Metanephros (tissue), 2 donors: Measurements from ENCODE around the gene DHPS. TPM values are rescaled to one million over a fixed set of nuclear protein-coding genes. Genes with fewer than 3 reads are reported as not detected.

Source experiments
- small RNA-seq: library from RNA; depleted of rRNA; stranded (forward); fragments of <200 nt; gene quantifications from one replicate; pipeline ENCODE3, GENCODE V24; 2014; ENCODE audit warnings: low replicate concordance
- total RNA-seq: library from RNA; depleted of rRNA; stranded (reverse); fragments of >200 nt; gene quantifications from one replicate; pipeline ENCODE4 v1.2.3, GENCODE V29; 2014

The DHPS gene
- 85.2 TPM for total RNA-seq

DNA sequence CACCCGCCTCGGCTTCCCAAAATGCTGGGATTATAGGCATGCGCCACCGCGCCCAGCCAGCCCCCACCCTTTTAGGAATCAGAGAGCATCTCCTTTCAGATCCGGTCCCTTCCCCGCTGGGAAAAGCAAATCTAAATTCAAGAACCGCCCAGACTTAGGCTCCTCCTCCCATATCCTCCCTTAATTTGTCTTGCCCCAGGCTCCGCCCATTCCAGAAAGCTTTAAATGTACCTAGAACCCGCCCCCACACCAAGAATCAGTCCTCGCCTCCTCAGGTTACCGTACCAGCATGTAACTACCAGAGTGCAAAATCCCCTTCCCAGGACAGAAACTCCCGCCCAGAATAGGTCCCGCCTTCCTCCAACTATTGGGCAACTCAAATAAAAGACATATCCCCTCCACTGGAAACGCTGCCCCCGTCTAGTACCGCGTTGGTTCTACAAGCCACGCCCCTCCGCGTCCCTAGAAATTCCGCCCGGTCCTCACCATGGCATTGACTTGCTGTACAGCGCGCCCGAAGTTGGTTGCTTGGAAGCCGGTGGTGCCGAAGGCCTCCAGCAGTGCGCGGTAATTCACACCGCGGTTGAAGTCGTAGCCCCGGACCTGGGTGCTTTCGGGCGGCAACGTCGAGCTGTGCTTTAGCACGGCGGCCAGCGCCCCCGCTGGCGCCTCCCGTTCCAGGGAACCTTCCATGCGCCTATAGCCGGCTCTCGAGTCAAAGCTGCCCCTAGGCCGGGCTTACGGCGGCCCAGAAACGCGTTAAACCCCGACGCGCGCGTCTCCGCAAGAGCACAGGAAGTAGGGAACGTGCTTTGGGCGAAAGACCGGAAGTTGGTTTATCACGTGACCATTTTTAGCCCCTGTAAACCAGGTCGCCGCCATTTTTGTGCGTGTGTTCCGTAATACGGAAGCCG, at the start of gene DHPS:
Gene DHPS, minus strand, starts transcription at position 807 of the 914 bp plus-strand sequence. Its CDS starts 114 bp downstream, at position 693.

DNA sequence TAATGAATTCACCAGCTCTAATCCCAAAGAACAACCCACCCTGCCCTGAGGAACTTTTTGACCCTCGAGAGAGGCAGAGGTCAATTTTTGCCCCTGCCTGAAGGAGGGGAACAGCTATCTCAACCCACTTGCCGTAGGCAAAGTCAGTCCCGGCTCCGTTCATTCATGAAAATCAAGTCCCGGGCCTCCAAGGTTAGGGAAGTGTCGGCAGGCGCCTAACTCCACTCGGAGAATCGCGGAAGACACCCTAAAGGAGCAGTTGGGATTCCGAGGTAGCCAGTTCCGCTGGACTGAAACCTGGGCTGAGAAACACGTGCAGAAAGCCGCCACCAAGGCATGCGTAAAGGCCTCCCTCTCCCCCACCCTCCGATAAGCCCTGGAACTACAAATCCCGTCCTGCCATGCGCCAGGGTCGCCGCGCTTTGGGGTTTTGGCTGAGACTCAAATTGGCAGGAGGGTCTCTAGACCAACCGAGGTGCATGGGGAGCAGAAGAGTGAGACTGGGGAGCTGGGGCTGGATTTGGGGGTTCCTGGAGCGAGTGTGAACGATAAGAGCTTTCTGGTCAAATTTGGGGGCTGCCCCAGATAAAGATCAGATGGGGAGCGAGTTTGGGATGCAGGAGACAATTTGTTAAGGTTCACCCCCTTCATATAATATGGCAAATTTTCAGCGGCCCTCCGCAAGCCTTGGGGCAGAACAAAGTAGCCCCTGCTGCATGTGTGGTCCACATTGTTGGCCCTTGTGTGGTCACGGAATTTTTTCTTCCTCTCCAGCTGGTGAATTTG, 42.2 kb upstream of the DHPS start, which contains the start of gene TNPO2:
Gene TNPO2, minus strand, starts transcription at position 292 of the 786 bp plus-strand sequence. CDS start 2,955 bp downstream, outside the sequence.

DNA sequence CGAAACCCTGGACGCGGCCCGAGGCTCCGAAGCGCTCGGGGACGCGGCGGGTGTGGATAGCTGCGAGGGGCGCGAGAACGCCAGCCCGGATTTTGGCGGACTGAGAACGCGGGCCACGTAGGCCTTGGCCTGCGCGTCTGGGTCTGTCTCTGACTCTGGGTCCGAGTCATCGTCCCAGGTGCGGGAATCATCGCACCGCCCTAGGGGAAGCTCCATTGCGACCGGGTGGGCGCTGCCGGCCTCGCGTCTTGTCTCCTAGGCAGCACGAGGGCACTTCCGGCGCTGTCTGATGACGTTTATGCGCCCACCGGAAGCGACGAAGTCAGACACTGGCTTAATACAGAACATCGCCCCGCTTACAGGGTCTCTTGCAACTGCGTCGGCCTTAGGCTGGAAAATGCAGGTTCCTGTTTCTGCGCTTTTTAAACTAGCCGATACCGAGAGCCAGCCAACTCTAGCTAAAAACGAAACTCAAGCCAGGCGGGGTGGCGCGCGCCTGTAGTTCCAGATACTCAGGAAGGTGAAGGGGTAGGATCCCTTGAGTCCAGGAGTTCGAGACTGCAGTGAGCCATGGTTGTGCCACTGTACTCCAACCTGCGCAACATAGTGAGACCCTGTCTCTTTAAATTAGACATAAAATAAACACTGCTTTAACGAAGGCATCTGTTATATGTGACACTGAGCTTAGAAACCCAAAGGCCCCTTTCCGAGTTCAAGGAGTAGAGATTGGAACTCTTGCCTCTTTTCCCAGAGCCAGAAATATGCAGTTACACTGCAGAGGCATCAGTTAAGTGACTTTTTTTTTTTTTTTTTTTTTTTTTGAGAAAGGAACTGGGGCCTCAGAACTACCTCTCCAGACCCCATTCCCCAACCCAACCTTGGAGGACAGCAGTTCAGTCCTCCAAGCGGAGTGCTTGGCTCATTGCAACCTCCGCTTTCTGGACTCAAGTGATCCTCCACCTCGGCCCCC, 15.0 kb upstream of the DHPS start, which contains the start of gene FBXW9:
Gene FBXW9, minus strand, starts transcription at position 266 of the 970 bp plus-strand sequence. Its CDS starts 50 bp downstream, at position 216.

DNA sequence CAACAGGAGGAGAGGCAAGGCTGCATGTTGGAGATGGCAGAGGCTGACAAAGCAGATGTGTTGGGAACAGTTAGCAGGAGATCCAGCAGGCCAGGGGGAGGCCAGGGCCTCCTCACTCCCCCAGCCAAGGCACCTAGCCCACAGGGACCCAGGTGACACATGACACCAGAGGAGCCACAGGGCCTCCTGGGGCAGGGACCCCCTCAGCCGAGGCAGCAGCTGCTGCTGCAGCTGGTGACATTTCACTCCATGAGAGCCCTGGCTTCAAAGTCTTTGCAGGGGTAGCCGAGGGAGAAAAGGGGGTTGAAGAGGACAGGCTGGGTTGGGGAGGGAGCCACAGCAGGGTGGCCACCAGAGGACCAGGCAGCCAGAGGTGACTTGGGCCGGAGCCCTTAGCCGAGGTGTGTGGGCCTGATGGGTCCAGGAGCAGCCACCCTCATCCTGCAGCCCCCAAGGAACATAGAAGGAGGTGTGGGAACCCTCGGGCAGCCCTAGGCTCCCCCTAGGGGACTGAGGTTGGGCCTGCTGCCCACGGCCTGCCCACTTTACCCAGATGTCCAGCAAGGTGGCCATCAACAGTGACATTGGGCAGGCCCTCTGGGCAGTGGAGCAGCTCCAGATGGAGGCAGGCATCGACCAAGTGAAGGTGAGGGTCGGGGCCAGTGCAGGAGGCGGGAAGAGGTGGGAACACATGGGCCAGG, 6.0 kb upstream of the DHPS start, which contains the start of gene GNG14:
Gene GNG14, plus strand, starts transcription at position 503 of the 701 bp plus-strand sequence. Its CDS starts 51 bp downstream, at position 554.

DNA sequence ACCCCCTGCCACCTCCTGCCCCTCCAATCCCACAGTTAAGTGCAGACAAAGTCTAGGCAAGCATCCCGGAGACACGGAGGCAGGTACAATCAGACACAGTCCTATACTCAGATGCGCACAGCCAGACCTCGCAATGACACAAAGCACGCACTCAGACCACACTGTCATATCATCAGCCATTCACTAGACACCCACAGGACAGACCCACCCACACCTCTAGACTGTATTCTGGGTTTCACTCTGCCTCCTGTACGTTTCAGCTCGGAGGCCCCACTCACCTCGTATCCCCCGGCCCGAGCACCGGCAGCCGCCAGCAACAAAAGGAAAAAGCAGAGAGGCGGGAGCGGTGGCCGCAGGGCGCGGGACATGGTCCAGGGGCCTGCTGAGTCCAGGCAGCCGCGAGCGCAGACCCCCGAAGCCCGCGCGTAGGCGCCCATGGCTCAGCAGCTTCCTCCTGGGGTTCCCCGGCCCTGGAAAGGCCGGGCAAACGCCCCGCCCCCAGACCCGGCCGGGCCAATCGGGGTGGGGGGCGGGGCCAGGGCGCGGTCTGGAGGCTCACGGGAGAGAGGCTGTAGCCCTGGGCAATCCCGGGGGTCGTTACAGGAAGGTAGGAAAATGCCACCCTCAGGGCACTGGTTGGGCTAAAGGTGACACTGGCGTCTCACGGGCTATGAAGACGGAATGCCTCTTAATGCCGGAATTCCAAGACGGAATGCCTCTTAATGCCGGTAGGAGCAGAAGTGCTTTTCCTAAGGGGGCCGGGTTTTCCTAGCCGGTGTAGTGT, 15.2 kb downstream of the DHPS start, which contains the start of the genes MAN2B1 and WDR83:
Gene MAN2B1, minus strand, starts transcription at position 478 of the 784 bp plus-strand sequence. Its CDS starts 41 bp downstream, at position 437.
Gene WDR83, plus strand, starts transcription at position 543 of the 784 bp plus-strand sequence. CDS start 2,984 bp downstream, outside the sequence.

Small RNA genes within 50 kb of the gene (small RNA-seq; reads per million reads assigned to genes)
- gene SNORD41: 93.2 reads per million, percentile 97 among the genes with 10 or more reads in this experiment

Other genes with a start within 250 kb of the DHPS start
- gene ZNF443, start 240.9 kb downstream of the DHPS start, total RNA-seq: 8.6 TPM
- gene ZNF709, start 197.1 kb downstream of the DHPS start, total RNA-seq: 13.7 TPM
- gene ZNF564, start 130.4 kb downstream of the DHPS start, total RNA-seq: 24.9 TPM
- gene ZNF490, start 71.1 kb downstream of the DHPS start, total RNA-seq: 11.2 TPM
- 21.5 TPM for gene ZNF791, start 71.0 kb downstream of the DHPS start, total RNA-seq
- 52.4 TPM for gene MAN2B1, start 15.1 kb downstream of the DHPS start, total RNA-seq
- gene WDR83, start 15.1 kb downstream of the DHPS start, total RNA-seq: 12.7 TPM
- not detected for gene GNG14, start 6.1 kb upstream of the DHPS start, total RNA-seq
- 13.4 TPM for gene FBXW9, start 14.8 kb upstream of the DHPS start, total RNA-seq
- 75.0 TPM for gene TNPO2, start 42.1 kb upstream of the DHPS start, total RNA-seq
- gene TRIR, start 52.8 kb upstream of the DHPS start, total RNA-seq: 87.8 TPM
- gene GET3, start 55.6 kb upstream of the DHPS start, total RNA-seq: 48.2 TPM
- gene BEST2, start 69.9 kb upstream of the DHPS start, total RNA-seq: not detected
- gene HOOK2, start 93.7 kb upstream of the DHPS start, total RNA-seq: 55.4 TPM
- gene JUNB, start 109.6 kb upstream of the DHPS start, total RNA-seq: 219 TPM
- gene PRDX2, start 119.9 kb upstream of the DHPS start, total RNA-seq: 324 TPM
- not detected for gene THSD8, start 120.2 kb upstream of the DHPS start, total RNA-seq
- 14.4 TPM for gene RNASEH2A, start 124.7 kb upstream of the DHPS start, total RNA-seq
- not detected for gene RTBDN, start 152.7 kb upstream of the DHPS start, total RNA-seq
- 1.1 TPM for gene MAST1, start 156.6 kb upstream of the DHPS start, total RNA-seq
- 15.4 TPM for gene DNASE2, start 199.6 kb upstream of the DHPS start, total RNA-seq
- 7.1 TPM for gene KLF1, start 205.3 kb upstream of the DHPS start, total RNA-seq
- gene GCDH, start 209.3 kb upstream of the DHPS start, total RNA-seq: 45.0 TPM
- gene SYCE2, start 237.4 kb upstream of the DHPS start, total RNA-seq: 1.4 TPM